Fibroblast of the conjunctiva (primary cell): ENCODE data around the gene MINDY4.

ENCODE experiments used
- DNase-seq: peaks from one replicate; pipeline ENCODE4 v3.0.0-alpha.2; 2010; ENCODE audit warnings: low read depth

Gene MINDY4

DNA sequence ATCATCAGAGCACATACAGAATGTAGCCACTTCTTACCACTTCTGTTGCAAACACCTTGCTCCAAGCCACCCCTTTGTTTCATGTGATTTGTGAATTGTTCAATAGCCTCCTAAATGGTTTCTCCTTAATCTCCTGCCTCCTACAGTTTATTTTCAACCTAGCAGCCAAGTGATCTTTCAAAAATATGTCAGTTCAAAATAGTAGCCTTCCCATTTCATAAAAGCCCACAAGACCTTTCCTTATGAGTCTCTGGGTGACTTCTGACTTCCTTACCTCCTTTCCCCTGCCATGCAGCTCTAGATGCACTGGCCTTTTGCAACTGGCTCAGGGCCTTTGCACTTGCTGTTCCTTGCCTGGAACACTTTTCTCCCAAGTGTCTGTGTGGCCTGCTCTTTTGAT is 4.8 kb downstream of the MINDY4 start:
- no peak for DNase-seq

DNA sequence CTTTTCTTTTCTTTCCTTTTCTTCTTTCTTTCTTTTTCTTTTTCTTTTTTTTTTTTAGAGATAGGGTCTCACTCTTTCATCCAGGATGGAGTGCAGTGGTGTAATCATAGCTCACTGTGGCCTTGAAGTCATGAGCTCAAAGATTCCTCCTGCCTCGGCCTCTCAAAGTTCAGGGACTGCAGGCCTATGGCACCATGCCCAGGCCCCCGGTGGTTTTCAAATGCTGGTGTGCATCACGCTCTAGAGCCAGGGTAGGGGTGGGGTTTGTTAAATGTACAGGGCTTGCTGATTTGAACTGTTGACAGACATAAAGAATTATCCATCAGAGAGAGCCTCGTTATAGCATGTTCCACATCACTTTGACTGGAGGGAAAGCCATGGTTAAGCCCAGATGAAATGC is 5.8 kb downstream of the MINDY4 start:
- DNase-seq = no peak

DNA sequence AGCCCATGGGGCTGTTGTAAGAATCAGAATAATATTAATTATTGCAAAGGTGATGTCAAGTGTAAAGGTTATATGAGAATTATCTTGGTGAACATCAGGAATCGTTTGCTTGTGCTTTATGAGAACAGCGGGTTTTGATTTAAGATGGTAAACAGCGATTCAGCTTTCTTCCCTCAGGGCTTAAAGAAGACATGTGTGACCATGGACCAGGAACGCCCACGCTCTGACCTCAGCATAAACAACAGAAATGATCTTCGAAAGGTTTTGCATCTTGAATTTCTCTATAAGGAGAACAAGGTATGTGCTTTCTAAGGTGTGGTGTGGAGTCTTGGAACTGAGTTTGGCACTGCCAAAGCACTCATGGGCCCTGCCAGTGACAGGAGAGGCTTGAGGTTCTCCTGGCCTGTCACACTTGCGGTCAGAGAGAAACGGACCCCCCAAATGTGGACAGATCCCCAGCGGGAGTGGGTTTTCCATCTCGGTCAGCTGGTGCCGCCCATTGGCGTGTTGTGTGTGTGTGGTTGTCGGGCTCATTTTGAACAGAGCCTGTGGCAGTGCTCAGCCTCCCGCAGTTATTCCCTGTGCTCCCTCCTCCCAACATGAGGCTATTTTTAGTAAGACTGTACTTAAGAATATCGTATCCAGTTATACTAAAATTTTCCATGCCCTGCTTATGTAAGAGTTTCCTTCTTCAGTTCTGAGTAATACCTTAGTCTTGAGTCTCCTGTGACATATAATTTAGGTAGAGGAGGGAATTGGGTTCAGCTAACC is 7.2 kb downstream of the MINDY4 start:
- no peak for DNase-seq

DNA sequence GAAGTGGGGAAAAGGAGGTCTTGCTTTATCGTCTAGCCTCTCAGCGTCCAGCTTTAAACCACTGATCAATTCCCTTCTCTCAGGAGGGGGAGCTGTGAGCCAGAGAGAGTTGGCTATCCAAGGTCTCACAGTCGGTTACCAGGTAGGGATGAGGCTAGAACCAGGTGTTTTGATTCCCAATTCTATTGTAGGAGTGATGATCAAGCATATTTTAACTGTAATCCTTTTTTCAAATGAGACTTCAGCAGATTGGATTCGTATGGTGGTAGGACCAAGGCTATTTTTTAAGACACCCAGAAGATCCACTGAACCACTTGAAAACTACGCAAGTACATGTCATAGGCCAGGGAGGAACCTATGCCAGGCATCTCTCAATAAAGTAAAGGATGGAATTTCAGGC is 8.4 kb downstream of the MINDY4 start:
- DNase-seq = no peak

DNA sequence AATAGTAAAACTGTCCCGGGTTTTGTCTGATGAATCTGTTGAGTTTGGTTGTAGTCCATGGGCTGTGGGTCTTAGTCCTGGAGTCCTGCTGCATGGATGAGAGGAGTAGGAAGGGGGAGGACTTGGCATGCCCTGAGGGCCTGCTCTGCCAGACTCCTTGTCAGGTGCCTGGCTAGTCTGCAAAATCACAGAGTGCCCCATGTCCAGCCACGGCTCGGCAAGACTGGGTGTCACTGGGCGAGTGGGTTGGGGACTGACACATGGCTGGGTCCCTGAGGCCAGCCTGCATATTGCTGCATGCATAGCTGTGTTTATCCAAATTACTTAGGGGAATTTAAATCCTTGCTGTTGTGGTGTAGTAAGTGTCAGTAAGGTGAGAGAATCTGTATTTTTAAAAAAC is 9.7 kb downstream of the MINDY4 start:
- no peak for DNase-seq

DNA sequence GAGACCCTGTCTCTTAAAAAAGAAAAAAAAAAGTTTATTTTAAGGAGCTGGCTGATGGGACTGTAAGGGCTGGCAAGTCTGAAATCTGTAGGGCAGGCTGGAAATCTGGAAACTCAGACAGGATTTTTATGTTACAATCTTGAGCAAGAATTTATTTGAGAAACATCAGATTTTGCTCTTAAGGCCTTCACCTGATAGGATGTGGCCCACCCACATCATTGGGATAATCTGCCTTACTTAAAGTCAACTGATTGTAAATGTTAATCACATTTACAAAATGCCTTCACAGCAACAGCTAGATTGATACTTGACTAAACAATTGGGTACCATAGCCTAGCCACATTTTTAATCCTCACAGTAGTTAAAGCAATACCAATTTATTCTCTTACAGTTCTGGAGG is 11.5 kb downstream of the MINDY4 start:
- DNase-seq = no peak

DNA sequence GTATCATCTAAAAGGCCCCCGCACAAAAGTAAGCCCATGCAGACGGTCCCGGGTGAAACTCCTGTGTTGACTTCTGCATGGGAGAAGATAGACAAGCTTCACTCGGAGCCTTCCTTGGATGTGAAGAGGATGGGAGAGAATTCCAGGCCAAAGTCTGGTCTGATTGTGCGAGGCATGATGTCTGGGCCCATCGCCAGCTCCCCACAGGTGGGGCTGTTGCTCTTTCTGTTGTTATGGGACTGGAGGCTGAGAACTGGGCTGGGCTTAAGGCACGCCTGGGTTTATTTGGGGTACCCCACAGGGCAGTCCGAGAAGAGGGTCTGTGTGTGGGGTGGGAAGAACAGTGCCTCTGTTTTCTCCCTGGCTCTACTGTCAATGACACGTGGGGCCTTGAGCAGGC is 14.6 kb downstream of the MINDY4 start:
- no peak for DNase-seq

DNA sequence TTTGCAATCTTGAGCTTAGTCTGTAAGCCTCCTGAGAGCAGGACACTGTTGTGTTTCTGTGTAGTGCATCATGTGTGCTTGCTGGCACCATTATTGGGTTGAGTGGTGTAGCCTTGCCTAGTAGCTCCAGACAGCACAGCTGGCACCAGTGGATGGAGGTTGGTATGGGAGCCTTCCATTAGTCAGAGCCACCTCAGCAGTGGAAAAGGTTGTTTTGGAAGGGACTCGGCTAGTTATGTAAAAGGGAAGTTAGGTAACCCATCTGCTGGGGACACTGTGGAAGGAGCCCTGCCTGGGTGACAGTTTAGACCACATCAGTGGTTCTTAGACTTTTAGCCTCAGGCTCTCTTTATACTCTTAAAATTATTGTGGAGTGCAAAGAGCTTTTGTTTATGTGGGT is 16.3 kb downstream of the MINDY4 start:
- no peak for DNase-seq

DNA sequence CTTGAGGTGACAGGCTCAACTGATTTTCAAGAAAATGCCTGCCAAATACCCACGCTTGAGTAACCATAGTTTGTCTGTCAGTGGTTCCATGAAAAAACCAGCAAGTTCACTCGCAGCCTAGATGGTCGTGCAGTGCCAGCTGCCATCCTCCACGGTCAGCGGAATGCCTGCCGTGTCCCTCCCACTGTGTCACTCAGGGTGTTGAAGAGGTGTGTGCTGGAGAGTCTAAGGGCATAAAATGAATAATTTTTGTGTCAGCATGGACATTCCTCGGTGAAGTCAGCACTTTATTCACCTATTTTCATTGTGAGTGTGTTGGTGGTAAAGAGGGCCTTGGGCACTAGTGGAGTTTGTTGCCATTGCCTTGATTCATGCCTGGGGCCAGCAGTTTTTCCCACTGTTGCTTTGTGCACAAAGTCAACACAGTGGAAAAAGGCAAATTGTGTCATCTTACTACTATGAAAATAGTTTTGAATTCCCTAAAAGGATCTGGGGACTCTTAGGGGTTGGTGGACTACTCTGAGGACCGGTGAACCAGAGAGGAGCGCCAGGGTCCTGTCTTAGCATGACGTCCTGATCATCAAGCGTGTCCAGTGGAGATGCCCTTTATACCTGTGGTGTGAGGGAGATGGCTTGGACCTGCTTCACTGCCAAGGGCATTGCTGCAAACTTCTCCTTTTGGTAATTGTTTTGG is 17.6 kb downstream of the MINDY4 start:
- no peak for DNase-seq

DNA sequence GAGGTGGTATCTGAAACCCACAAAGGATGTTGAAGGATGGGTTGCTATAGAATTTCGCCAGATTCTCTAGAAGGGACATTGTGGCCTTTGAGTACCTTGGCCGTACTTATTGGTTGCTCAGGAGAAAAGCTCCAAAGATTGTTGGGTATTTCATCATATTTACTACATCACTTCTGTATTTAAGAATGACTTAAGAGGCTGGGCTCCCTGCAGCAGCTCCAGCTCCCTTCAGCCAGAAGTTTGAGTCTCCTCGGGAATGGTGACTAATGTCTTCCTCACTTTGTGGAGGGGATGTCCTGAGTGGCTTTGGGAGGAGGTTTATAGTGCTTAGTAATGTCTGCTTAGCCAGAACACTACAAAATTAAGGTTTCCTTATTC is 18.1 kb downstream of the MINDY4 start:
- peak; percentile 83 for DNase-seq

DNA sequence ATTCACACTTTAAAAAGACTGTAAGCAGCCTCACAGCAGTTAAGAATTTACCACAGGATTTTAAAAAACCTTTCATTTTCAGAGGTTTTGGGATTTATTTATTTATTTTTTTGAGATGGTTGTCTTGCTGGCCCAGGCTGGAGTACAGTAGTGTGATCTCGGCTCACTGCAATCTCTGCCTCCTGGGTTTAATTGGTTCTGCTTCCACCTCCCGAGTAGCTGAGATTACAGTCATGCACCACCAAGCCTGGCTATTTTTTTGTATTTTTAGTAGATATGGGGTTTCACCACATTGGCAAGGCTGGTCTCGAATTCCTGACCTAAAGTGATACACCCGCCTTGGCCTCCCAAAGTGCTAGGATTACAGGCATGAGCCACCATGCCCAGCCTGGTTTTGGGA is 19.1 kb downstream of the MINDY4 start:
- no peak for DNase-seq

DNA sequence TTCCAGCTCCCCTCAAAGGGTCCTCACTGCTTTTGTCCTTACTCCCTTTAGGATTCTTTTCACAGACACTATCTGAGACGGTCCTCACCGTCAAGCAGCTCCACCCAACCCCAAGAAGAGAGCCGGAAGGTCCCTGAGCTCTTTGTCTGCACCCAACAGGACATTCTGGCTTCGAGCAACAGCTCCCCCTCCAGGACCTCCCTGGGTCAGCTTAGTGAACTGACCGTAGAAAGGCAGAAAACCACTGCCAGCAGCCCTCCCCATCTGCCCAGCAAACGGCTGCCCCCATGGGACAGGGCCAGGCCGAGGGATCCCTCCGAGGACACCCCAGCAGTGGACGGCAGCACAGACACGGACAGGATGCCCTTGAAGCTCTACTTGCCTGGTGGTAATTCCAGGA is 19.9 kb downstream of the MINDY4 start:
- no peak for DNase-seq

DNA sequence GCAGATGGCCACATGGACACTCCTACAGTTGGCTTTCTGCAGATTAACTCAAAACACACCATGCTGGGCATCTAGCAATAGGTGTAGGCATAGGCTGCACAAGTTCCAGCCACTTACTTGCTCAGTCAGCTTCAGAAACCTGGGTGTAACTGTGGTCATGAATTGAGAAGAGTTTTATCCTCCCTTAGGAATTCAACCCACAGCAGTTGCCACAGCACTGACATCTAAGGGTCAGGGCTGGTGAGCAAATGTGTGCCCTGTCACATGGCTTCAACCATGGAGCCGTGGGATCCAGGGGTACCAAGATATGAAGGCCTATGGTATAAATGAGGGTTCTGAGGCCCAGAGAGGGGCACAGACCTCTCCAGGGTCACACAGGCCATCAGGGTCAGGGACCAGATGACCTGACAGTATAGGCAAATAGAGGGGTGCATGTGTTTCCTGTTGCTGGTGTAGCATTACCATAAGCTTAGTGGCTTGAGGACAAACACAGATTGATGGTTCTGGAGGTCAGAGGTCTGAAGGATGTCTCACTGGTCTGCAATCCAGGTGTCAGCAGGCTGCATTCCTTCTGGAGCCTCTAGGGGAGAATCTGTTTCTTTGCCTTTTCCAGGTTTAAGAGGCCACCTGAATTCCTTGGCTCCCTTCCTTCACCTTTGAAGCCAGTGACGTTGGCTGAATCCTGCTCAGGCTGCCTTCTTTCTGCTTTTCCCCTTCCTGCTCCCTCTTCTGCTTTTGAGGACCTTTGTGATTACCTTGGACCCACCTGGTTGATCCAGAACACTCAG is 24.1 kb downstream of the MINDY4 start:
- no peak for DNase-seq

DNA sequence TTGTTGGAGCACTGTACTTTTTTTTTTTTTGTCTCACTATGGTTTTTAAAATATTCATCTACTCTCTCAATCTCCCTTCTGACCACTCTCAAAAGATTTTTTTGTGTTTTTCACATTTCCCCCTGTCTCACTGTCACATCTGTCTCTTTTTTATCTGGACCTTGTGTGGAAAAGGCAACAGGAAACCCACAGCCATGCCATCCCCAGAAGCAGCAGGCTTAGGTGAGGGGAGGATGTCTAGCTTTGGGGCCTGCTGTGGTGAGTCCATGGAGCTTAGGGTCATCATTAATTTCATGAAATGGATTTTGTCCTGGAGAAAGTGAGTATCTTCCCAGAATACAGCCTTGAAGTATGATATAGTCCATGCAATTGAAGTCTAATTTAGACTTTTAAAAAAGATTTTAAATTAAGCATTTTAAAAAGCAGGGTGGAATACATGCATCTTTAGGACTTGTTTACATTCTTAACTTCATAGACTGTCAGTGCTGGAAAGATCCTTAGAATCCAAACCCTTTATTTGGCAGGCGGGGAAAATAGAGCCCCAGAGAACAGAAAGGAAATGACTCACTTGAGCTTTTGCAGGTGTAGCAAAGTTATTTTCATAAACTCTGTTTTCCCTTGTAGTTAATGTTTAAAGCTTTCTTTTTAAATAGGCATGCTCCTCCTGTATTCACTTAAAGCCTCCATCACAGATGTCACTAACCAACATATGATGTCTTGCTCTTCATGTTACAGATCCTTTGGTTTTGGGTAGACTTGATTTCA is 25.1 kb downstream of the MINDY4 start:
- no peak for DNase-seq

DNA sequence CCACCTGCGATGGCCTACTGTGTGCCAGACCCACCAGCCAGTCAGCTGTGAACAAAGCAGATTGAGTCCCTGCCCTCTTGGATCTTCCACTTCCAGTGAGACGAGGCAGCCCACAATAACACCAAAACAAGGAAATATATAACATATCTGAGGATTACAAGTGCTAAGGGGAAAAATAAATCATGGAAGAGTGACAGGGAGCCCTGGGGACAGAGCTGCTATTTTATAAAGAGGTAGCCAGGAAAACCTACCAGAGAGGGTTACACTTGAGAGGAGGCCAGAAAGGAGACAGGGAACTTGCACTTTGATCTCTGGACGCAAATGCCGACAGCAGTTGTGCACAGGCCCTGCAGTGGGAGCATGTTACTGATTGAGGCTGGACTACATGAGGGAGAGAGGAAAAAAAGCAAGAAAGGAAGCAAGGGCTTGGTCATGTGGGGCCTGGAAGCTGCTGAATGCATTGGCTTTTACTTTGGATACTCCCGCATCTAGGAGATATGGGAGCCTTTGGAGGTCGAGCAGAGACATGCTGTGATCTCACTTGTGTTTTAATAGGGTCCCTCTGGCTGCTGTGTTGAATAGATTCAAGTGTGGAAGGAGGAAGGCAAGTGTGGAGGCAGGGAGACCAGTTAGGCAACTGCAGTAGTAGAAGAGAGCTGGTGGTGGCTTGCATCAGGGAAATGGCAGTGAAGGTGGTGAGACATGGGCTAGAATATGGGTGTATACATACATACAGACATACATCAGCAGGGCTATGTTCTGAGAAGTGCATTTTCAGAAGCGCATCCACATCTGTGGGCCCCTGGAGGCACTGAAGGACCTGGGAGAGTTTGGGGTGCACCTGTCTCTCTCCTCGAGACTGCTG is 26.2 kb downstream of the MINDY4 start:
- no peak for DNase-seq

DNA sequence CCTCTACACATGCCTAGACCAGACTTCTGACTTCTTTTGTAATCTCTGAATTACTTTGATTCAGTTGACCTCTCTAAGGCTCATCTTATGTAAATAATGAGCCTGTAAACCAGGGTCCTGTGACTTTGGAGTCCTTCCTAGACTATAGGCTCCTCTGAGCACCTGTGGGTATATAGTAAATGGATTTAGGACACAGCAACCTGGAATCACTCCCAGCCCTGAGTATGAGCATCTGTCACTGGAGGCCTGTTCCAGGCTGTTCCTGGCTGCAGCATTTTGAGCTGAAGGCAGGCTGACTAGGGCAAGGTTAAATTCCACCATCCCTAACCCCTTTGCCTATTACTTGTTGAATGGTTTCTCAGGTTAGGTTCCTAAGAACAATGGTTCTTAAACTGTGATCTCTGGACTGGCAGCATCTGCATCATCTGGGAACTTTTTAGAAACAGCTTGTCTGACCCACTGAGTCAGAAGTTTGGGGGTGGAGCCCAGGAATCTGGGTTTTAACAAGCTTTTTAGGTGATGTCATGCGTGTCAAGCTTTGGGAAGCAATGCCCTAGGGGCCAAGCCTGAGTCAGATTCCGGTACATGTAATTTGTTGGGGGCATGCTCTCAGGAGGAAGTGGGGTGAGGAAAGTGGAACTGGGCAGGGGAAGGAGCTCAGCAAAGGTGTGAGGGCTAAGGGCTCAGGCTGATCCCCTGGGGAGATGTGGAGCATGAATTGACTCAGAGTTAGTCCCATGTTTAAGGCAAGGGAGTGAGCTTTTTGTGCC is 28.2 kb downstream of the MINDY4 start:
- DNase-seq = peak; percentile 85

DNA sequence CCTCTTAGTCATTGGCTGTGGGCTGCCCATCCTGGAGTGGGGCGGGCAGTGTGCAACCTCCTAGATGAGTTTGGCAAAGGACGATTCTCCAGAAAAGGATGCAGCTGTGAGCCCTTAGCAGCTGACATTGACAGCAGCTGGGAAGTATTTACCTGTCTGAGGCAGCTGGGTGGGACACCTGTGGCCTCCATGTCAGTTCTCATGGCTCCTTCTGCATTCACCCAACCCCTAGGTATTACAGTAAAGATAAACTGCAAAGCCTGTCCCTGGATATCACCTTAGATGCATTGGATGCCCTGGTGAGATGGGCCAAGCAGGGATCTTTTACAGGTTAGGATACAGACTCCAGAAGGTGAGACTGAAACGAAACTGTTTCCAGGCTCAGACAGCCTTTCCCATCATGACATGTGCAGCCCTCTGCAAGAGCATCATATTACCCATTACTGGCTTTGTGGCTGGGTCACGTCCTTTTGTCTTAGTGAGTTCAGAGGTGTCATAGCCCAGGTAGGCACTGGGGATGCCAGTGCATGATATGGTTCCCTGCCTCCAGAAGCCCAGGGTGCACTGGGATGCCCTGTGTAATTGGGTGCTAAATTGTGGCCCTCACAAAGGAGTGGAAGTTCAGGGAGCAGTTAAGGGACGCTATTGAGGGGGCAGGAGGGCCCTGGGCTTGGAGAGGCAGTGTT is 28.9 kb downstream of the MINDY4 start:
- DNase-seq = no peak

DNA sequence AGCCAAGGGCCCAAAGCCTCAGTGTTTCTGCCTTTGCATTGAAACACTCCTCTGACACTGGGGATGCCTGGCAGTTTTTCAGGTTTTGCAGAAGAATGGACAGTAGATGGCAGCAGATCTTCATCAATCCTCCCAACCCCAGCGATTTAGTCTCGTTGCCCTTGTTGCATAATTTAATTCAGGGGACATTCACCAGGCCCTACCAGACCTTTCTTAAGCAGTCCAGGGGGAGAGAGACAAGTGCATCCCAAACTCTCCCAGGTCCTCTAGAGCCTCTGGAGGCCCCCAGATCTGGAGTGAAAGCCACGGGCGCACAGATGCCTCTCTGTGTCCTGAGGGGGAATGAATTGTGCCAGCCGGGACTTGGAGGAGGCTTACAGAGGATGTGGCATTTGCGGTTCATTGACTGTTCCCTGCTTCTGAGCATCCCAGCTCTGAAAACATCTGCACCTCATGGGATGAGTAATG is 29.6 kb downstream of the MINDY4 start:
- DNase-seq = peak; percentile 72

DNA sequence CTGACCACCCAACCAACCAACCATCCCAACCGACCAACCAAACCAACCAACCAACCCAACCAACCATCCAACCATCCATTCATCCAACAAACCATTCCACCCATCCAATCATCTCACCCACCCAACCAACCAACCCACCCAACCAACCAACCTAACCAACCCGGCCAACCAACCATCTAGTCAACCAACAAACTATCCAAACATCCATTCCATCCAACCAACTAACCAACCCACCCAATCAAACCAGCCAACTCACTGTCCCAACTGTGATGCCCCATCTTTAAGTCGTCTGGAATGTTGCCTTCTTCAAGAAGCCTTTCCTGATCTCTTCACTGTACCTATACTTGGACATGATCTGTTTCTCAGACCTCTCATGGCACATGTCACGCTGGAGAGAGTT is 31.6 kb downstream of the MINDY4 start:
- no peak for DNase-seq
